ENCODE measurements around the gene DUSP7. TPM values are rescaled to one million over a fixed set of nuclear protein-coding genes. Genes with fewer than 3 reads are reported as not detected.

Gene DUSP7
- polyA plus RNA-seq, 2 donors, result 18.2 to 35.2 TPM

GRCh38 chr3:52079958-52080357, 23.6 kb upstream of the DUSP7 start:
- Histone ChIP-seq H3K27me3 (ENCODE audit: control insufficient read depth in 1 of 2, insufficient read depth in 2 of 2, low read length in 2 of 2) (no peaks in the 10 kb centered on the region), H3K4me3 (ENCODE audit: low read depth in 1 of 2, low read length in 2 of 2) (no peak overlapping the region), H3K9me3 (ENCODE audit: control insufficient read depth in 2 of 2, insufficient read depth in 1 of 2, low read depth in 1 of 2, low read length in 1 of 2) (no peaks in the 10 kb centered on the region), H3K4me1 (ENCODE audit: control insufficient read depth in 2 of 2, insufficient read depth in 2 of 2, low read length in 1 of 2) (no peaks in the 10 kb centered on the region), H3K36me3 (ENCODE audit: control insufficient read depth in 2 of 2, insufficient read depth in 2 of 2, low read length in 1 of 2) (peaks cover 0 to 2% of the 10 kb centered on the region in 2 donors), H3K27ac (ENCODE audit: low read depth in 2 of 2, low read length in 1 of 2) (no peak overlapping the region)
- 97% methylated on average over 5 of the region's 5 CpGs for WGBS, 2 donors

- Histone ChIP-seq H3K9me3 (ENCODE audit: control insufficient read depth in 2 of 2, insufficient read depth in 1 of 2, low read depth in 1 of 2, low read length in 1 of 2) (no peaks in the 10 kb centered on the region), H3K4me1 (ENCODE audit: control insufficient read depth in 2 of 2, insufficient read depth in 2 of 2, low read length in 1 of 2) (peaks cover 0 to 3% of the 10 kb centered on the region in 2 donors), H3K36me3 (ENCODE audit: control insufficient read depth in 2 of 2, insufficient read depth in 2 of 2, low read length in 1 of 2) (peaks cover 0 to 2% of the 10 kb centered on the region in 2 donors), H3K27ac (ENCODE audit: low read depth in 2 of 2, low read length in 1 of 2) (no peak overlapping the region), H3K27me3 (ENCODE audit: control insufficient read depth in 1 of 2, insufficient read depth in 2 of 2, low read length in 2 of 2) (no peaks in the 10 kb centered on the region), H3K4me3 (ENCODE audit: low read depth in 1 of 2, low read length in 2 of 2) (no peak overlapping the region)
- WGBS, 2 donors, result 91 to 93% methylated on average over 19 of the region's 19 CpGs
These were observed 22.6 kb upstream of the DUSP7 start for GRCh38 chr3:52078781-52079560.

GRCh38 chr3:52077925-52078324, 21.6 kb upstream of the DUSP7 start:
- Histone ChIP-seq H3K9me3 (ENCODE audit: control insufficient read depth in 2 of 2, insufficient read depth in 1 of 2, low read depth in 1 of 2, low read length in 1 of 2) (no peaks in the 10 kb centered on the region), H3K4me1 (ENCODE audit: control insufficient read depth in 2 of 2, insufficient read depth in 2 of 2, low read length in 1 of 2) (peaks cover 0 to 3% of the 10 kb centered on the region in 2 donors), H3K27me3 (ENCODE audit: control insufficient read depth in 1 of 2, insufficient read depth in 2 of 2, low read length in 2 of 2) (no peaks in the 10 kb centered on the region), H3K27ac (ENCODE audit: low read depth in 2 of 2, low read length in 1 of 2) (no peak overlapping the region), H3K36me3 (ENCODE audit: control insufficient read depth in 2 of 2, insufficient read depth in 2 of 2, low read length in 1 of 2) (peaks cover 0 to 2% of the 10 kb centered on the region in 2 donors), H3K4me3 (ENCODE audit: low read depth in 1 of 2, low read length in 2 of 2) (no peak overlapping the region)
- 50 to 51% methylated on average over 3 of the region's 3 CpGs for WGBS, 2 donors

- no peaks in the 10 kb centered on the region for H3K27me3 ChIP-seq (ENCODE audit: control insufficient read depth in 1 of 2, insufficient read depth in 2 of 2, low read length in 2 of 2)
- H3K4me1 ChIP-seq (ENCODE audit: control insufficient read depth in 2 of 2, insufficient read depth in 2 of 2, low read length in 1 of 2), result peaks cover 0 to 3% of the 10 kb centered on the region in 2 donors
- H3K9me3 ChIP-seq (ENCODE audit: control insufficient read depth in 2 of 2, insufficient read depth in 1 of 2, low read depth in 1 of 2, low read length in 1 of 2), result no peaks in the 10 kb centered on the region
- peaks cover 0 to 2% of the 10 kb centered on the region in 2 donors for H3K36me3 ChIP-seq (ENCODE audit: control insufficient read depth in 2 of 2, insufficient read depth in 2 of 2, low read length in 1 of 2)
- 76 to 83% methylated on average over 14 of the region's 14 CpGs for WGBS, 2 donors
- H3K27ac ChIP-seq (ENCODE audit: low read depth in 2 of 2, low read length in 1 of 2), result no peak overlapping the region
- H3K4me3 ChIP-seq (ENCODE audit: low read depth in 1 of 2, low read length in 2 of 2), result no peak overlapping the region
These were observed 20.8 kb upstream of the DUSP7 start for GRCh38 chr3:52076896-52077780.

- WGBS, 2 donors, result 91 to 96% methylated on average over 7 of the region's 7 CpGs
- no peaks in the 10 kb centered on the region for H3K9me3 ChIP-seq (ENCODE audit: control insufficient read depth in 2 of 2, insufficient read depth in 1 of 2, low read depth in 1 of 2, low read length in 1 of 2)
- no peaks in the 10 kb centered on the region for H3K27me3 ChIP-seq (ENCODE audit: control insufficient read depth in 1 of 2, insufficient read depth in 2 of 2, low read length in 2 of 2)
- no peak overlapping the region for H3K4me3 ChIP-seq (ENCODE audit: low read depth in 1 of 2, low read length in 2 of 2)
- no peaks in the 10 kb centered on the region for H3K36me3 ChIP-seq (ENCODE audit: control insufficient read depth in 2 of 2, insufficient read depth in 2 of 2, low read length in 1 of 2)
- no peak overlapping the region for H3K27ac ChIP-seq (ENCODE audit: low read depth in 2 of 2, low read length in 1 of 2)
- H3K4me1 ChIP-seq (ENCODE audit: control insufficient read depth in 2 of 2, insufficient read depth in 2 of 2, low read length in 1 of 2), result peaks cover 12 to 20% of the 10 kb centered on the region in 2 donors
These were observed 17.1 kb upstream of the DUSP7 start for GRCh38 chr3:52073490-52073889.

- Histone ChIP-seq H3K27ac (ENCODE audit: low read depth in 2 of 2, low read length in 1 of 2) (no peak overlapping the region), H3K4me3 (ENCODE audit: low read depth in 1 of 2, low read length in 2 of 2) (no peak overlapping the region), H3K9me3 (ENCODE audit: control insufficient read depth in 2 of 2, insufficient read depth in 1 of 2, low read depth in 1 of 2, low read length in 1 of 2) (no peaks in the 10 kb centered on the region), H3K36me3 (ENCODE audit: control insufficient read depth in 2 of 2, insufficient read depth in 2 of 2, low read length in 1 of 2) (no peaks in the 10 kb centered on the region), H3K27me3 (ENCODE audit: control insufficient read depth in 1 of 2, insufficient read depth in 2 of 2, low read length in 2 of 2) (no peaks in the 10 kb centered on the region), H3K4me1 (ENCODE audit: control insufficient read depth in 2 of 2, insufficient read depth in 2 of 2, low read length in 1 of 2) (peaks cover 12 to 21% of the 10 kb centered on the region in 2 donors)
- WGBS, 2 donors, result 91 to 93% methylated on average over 8 of the region's 8 CpGs
These were observed 16.1 kb upstream of the DUSP7 start for GRCh38 chr3:52072471-52072870.

GRCh38 chr3:52072020-52072419, 15.6 kb upstream of the DUSP7 start:
- Histone ChIP-seq H3K9me3 (ENCODE audit: control insufficient read depth in 2 of 2, insufficient read depth in 1 of 2, low read depth in 1 of 2, low read length in 1 of 2) (no peaks in the 10 kb centered on the region), H3K4me3 (ENCODE audit: low read depth in 1 of 2, low read length in 2 of 2) (no peak overlapping the region), H3K36me3 (ENCODE audit: control insufficient read depth in 2 of 2, insufficient read depth in 2 of 2, low read length in 1 of 2) (no peaks in the 10 kb centered on the region), H3K4me1 (ENCODE audit: control insufficient read depth in 2 of 2, insufficient read depth in 2 of 2, low read length in 1 of 2) (peaks cover 14 to 24% of the 10 kb centered on the region in 2 donors), H3K27me3 (ENCODE audit: control insufficient read depth in 1 of 2, insufficient read depth in 2 of 2, low read length in 2 of 2) (no peaks in the 10 kb centered on the region), H3K27ac (ENCODE audit: low read depth in 2 of 2, low read length in 1 of 2) (no peak overlapping the region)
- 75 to 83% methylated on average over 5 of the region's 5 CpGs for WGBS, 2 donors

GRCh38 chr3:52070724-52071621, 14.6 kb upstream of the DUSP7 start:
- Histone ChIP-seq H3K27ac (ENCODE audit: low read depth in 2 of 2, low read length in 1 of 2) (peak overlapping the region; percentile 36 to 69), H3K4me3 (ENCODE audit: low read depth in 1 of 2, low read length in 2 of 2) (no peak overlapping the region), H3K27me3 (ENCODE audit: control insufficient read depth in 1 of 2, insufficient read depth in 2 of 2, low read length in 2 of 2) (no peaks in the 10 kb centered on the region), H3K9me3 (ENCODE audit: control insufficient read depth in 2 of 2, insufficient read depth in 1 of 2, low read depth in 1 of 2, low read length in 1 of 2) (no peaks in the 10 kb centered on the region), H3K36me3 (ENCODE audit: control insufficient read depth in 2 of 2, insufficient read depth in 2 of 2, low read length in 1 of 2) (no peaks in the 10 kb centered on the region), H3K4me1 (ENCODE audit: control insufficient read depth in 2 of 2, insufficient read depth in 2 of 2, low read length in 1 of 2) (peaks cover 16 to 34% of the 10 kb centered on the region in 2 donors)
- 57 to 58% methylated on average over 22 of the region's 22 CpGs for WGBS, 2 donors

- Histone ChIP-seq H3K36me3 (ENCODE audit: control insufficient read depth in 2 of 2, insufficient read depth in 2 of 2, low read length in 1 of 2) (no peaks in the 10 kb centered on the region), H3K4me3 (ENCODE audit: low read depth in 1 of 2, low read length in 2 of 2) (no peak overlapping the region), H3K9me3 (ENCODE audit: control insufficient read depth in 2 of 2, insufficient read depth in 1 of 2, low read depth in 1 of 2, low read length in 1 of 2) (no peaks in the 10 kb centered on the region), H3K4me1 (ENCODE audit: control insufficient read depth in 2 of 2, insufficient read depth in 2 of 2, low read length in 1 of 2) (peaks cover 16 to 42% of the 10 kb centered on the region in 2 donors), H3K27me3 (ENCODE audit: control insufficient read depth in 1 of 2, insufficient read depth in 2 of 2, low read length in 2 of 2) (no peaks in the 10 kb centered on the region), H3K27ac (ENCODE audit: low read depth in 2 of 2, low read length in 1 of 2) (peak overlapping the region in 1 of 2 donors; percentile 59)
- 93 to 95% methylated on average over 4 of the region's 4 CpGs for WGBS, 2 donors
These were observed 13.5 kb upstream of the DUSP7 start for GRCh38 chr3:52069855-52070254.
